Mucosa of rectum (tissue), 2 donors: ENCODE data around the gene TMEM61.

Source experiments
- H3K27ac ChIP-seq, 2 donors: one replicate each; pipeline ENCODE4 v1.7.0; 2013; ENCODE audit warnings: inconsistent platforms in 2 of 2, low read depth in 2 of 2, low read length in 2 of 2
- H3K27me3 ChIP-seq, 2 donors: one replicate each; pipeline ENCODE4 v1.7.0; 2013; ENCODE audit warnings: low read length in 2 of 2; ENCODE audit not compliant: control insufficient read depth in 2 of 2, insufficient read depth in 2 of 2
- H3K36me3 ChIP-seq, 2 donors: one replicate each; pipeline ENCODE4 v1.7.0; 2013; ENCODE audit warnings: low read length in 2 of 2; ENCODE audit not compliant: control insufficient read depth in 2 of 2, insufficient read depth in 2 of 2
- H3K4me1 ChIP-seq, 2 donors: one replicate each; pipeline ENCODE4 v1.7.0; 2013; ENCODE audit warnings: low read length in 2 of 2, mild to moderate bottlenecking in 1 of 2; ENCODE audit not compliant: control insufficient read depth in 2 of 2, insufficient read depth in 2 of 2
- H3K4me3 ChIP-seq, 2 donors: one replicate each; pipeline ENCODE4 v1.7.0; 2013; ENCODE audit warnings: low read length in 2 of 2
- H3K9ac ChIP-seq, 2 donors: one replicate each; pipeline ENCODE4 v1.7.0; 2013; ENCODE audit warnings: low read length in 2 of 2, low read depth in 1 of 2, mild to moderate bottlenecking in 1 of 2
- H3K9me3 ChIP-seq, 2 donors: one replicate each; pipeline ENCODE4 v1.7.0; 2013; ENCODE audit warnings: low read length in 2 of 2; ENCODE audit not compliant: control insufficient read depth in 2 of 2
- donor health status: healthy.
- donor health status: Normal muscosa, but diverticular disease.

TMEM61 gene

DNA sequence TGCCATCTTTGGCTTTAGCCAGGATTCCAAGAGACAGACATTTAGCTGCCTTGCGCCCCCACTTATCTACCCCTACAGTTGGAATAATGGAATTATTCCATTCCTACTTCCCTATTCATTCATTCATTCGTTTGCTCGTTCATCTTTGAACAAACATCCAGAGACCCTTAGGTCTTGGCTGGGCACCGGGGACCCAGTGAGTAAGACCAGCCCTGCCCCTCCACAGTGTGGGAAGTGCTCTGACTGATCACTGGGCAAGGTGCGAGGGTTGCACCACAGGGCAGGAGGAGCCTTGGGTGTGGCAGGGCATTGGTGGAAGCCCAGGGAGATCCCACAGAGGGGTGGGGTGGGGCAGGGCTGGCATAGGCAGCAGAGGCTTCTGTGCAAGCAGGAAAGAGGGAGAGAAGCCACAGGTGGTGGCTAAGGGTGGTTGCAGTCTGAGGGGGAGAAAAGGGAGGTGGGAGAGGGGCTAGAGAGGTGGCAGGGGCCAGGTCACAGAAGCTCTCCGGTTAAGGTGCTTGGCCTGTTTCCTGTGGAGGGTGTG lies 35.0 kb upstream of the TMEM61 start:
- Histone ChIP-seq H3K27ac (peak overlapping the region; percentile 77 to 87), H3K27me3 (no peaks in the 10 kb centered on the region), H3K4me3 (peak overlapping the region; percentile 38 to 39), H3K36me3 (no peaks in the 10 kb centered on the region), H3K9ac (peak overlapping the region in 1 of 2 donors; percentile 44), H3K9me3 (no peaks in the 10 kb centered on the region), H3K4me1 (peaks cover 5 to 13% of the 10 kb centered on the region in 2 donors)

DNA sequence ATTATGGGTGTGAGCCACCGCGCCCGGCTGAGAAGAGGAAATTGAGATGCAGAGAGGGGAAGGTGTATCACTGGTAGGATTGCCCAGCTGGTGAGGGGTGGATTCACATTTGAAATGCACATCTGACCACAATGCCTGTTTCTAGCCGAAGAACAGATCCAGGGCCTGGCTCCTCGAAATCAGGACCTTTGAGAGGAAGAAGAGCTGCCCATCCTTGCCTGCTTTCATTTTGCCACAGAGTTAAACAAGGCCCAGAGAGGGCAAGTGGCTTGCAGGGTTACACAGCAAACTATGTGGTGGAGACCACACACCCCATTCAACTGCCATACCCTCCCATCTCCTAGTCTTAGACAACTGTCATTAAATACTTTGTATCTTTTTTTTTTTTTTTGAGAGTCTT lies 32.9 kb upstream of the TMEM61 start:
- Histone ChIP-seq H3K9me3 (no peaks in the 10 kb centered on the region), H3K27ac (no peak overlapping the region), H3K4me3 (no peak overlapping the region), H3K4me1 (peaks cover 8 to 14% of the 10 kb centered on the region in 2 donors), H3K27me3 (no peaks in the 10 kb centered on the region), H3K36me3 (no peaks in the 10 kb centered on the region), H3K9ac (no peak overlapping the region)

DNA sequence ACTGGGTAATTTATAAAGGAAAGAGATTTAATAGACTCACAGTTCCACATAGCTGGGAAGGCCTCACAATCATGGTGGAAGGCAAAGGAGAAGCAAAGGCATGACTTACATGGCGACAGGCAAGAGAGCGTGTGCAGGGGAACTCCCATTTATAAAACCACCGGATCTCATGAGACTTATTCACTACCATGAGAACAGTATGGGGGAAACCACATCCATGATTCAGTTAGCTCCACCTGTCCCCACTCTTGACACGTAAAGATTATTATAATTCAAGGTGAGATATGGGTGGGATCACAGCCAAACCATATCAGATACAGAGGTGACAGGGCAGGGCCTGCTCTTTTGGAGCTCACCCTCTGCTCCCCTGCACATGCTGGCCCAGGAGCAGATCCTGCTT lies 31.4 kb upstream of the TMEM61 start:
- Histone ChIP-seq H3K9me3 (no peaks in the 10 kb centered on the region), H3K4me1 (peaks cover 8 to 14% of the 10 kb centered on the region in 2 donors), H3K36me3 (no peaks in the 10 kb centered on the region), H3K4me3 (no peak overlapping the region), H3K27ac (no peak overlapping the region), H3K9ac (no peak overlapping the region), H3K27me3 (no peaks in the 10 kb centered on the region)

DNA sequence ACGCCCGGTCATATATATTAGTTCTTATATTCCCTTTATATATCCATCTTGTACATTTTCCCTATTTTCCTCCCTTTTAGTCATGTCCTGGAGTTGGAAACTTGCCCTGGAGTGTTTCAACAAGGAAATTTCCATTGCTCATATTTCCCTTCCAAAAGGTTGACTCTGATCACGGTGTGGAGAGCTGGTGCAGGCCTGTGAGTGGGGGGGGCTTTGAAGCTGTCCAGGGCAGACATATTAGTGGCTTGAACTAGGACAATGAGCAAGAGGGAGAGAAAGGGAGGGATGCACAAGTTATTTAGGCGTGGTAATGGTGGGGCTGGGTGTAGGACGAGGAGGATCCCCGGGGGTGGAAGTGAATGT lies 30.4 kb upstream of the TMEM61 start:
- Histone ChIP-seq H3K9ac (no peak overlapping the region), H3K4me1 (peaks cover 8 to 14% of the 10 kb centered on the region in 2 donors), H3K27ac (no peak overlapping the region), H3K27me3 (no peaks in the 10 kb centered on the region), H3K36me3 (no peaks in the 10 kb centered on the region), H3K4me3 (peak overlapping the region in 1 of 2 donors; percentile 24), H3K9me3 (no peaks in the 10 kb centered on the region)

DNA sequence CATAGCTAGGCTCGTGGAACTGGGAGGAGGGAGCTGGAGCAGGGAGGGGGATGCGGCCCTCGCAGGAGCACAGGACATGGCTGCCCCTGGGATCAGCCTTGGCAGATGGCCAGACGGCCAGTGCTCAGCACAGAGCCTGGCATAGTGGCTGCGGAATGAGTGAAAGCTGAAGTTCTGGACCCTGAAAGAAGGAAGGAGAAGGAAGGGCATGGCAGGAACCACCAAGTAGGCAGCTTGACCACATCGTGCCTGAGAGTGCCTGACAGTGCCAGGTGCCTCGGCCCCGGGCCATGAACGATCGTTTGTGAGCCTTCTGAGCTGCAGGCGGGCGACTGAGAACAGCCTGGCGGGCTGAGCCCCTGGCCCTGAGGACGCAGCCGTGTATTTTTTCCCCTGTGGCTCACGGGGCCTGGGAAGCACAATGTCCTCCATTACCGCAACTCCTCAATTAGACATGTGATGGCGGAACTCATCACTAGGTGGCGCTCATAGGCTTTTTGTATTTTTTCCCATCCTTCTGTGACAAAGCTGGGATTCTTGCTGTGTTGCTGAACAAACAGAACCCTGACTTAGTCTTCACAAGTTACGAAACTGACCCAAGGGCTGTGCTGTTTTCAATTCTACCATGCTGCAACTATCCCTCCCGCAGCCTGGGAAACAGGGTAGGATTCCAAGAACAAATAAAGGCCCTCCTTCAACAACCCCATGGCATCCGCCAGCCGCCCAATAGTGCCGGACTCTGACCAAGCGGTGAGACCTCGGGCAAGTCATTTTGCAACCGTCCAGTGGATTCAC lies 29.9 kb upstream of the TMEM61 start:
- H3K9ac ChIP-seq = peak overlapping the region; percentile 8 to 48
- no peaks in the 10 kb centered on the region for H3K36me3 ChIP-seq
- no peaks in the 10 kb centered on the region for H3K27me3 ChIP-seq
- H3K9me3 ChIP-seq = no peaks in the 10 kb centered on the region
- H3K27ac ChIP-seq = no peak overlapping the region
- peak overlapping the region; percentile 24 to 53 for H3K4me3 ChIP-seq
- H3K4me1 ChIP-seq = peaks cover 8 to 17% of the 10 kb centered on the region in 2 donors

DNA sequence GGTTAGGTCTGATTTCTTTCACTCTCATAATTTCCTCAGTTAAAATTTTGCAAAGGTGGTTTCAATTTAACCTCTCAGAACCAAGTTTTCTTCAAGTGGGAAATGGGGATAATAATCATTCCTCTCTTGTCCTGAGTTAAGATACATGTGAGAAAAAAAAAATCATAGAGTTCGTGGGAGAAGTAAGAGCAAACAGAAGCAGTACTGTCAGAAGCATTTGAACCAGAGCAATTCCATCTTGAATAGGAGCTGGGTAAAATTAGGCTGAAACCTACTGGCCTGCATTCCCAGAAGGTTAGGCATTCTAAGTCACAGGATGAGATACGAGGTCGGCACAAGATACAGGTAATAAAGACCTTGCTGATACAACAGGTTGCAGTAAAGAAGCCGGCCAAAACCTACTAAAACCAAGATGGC lies 28.6 kb upstream of the TMEM61 start:
- no peak overlapping the region for H3K4me3 ChIP-seq
- H3K4me1 ChIP-seq = peaks cover 2 to 9% of the 10 kb centered on the region in 2 donors
- H3K9me3 ChIP-seq = no peaks in the 10 kb centered on the region
- no peak overlapping the region for H3K9ac ChIP-seq
- no peaks in the 10 kb centered on the region for H3K27me3 ChIP-seq
- no peak overlapping the region for H3K27ac ChIP-seq
- H3K36me3 ChIP-seq = no peaks in the 10 kb centered on the region

DNA sequence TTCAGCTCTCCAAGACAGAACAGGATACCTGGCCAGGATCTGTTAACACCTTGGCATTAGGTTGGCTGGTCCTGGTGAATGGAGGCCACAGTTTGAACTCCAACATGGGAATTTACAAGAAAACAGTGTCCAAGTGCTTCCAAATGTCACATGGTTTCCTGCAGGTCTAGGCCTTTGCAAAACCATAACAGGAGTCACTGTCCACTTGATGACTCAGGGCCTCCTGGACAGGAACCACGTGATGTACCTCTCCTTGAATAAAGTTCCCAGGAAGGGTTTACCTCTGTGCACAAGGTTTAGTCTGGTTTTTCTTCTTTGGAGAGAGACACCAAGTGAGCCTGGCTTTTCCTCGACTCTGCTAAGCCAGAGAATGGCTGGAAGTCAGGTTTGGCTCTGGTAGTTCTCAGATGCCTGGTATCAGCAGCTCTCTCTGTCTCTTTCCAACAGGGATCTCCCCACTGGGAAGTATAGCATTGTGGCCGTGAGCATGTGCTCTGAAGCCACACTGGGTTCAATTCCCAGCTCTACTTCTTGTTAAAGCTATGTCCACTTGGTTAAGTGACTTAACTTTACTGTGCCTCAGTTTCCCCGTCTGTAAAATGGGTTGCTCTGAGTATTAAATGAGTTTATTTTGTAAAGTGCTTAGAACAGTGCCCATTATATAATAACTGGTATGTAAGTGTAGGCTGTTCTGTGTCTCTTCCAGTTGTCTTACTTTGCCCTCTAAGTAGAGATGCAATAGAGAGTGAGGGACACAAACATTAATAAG lies 27.3 kb upstream of the TMEM61 start:
- Histone ChIP-seq H3K36me3 (no peaks in the 10 kb centered on the region), H3K4me3 (no peak overlapping the region), H3K27me3 (no peaks in the 10 kb centered on the region), H3K9ac (no peak overlapping the region), H3K4me1 (peaks cover 2 to 9% of the 10 kb centered on the region in 2 donors), H3K27ac (no peak overlapping the region), H3K9me3 (peaks cover 0 to 4% of the 10 kb centered on the region in 2 donors)

DNA sequence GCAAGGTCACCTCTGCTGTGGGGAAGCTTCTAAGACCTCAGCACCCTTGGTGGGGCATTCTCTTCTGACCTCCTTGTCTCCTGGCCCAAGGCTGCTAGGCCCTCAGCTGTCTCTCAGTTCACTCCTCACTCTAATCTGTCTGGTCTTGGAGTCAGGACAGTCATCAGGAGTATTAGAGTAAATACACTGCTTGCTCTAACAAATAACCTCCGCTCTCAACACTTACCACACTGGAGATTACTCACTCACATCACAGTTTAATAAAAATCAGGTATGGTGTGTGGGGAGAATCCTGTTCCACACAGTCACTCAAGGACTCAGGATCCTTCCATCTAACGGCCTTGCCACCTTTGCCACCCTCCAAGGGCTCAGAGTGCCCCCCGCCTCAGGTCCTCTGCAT lies 26.6 kb upstream of the TMEM61 start:
- H3K36me3 ChIP-seq = no peaks in the 10 kb centered on the region
- peaks cover 2 to 9% of the 10 kb centered on the region in 2 donors for H3K4me1 ChIP-seq
- no peaks in the 10 kb centered on the region for H3K27me3 ChIP-seq
- H3K9me3 ChIP-seq = peaks cover 0 to 4% of the 10 kb centered on the region in 2 donors
- no peak overlapping the region for H3K4me3 ChIP-seq
- no peak overlapping the region for H3K9ac ChIP-seq
- no peak overlapping the region for H3K27ac ChIP-seq

DNA sequence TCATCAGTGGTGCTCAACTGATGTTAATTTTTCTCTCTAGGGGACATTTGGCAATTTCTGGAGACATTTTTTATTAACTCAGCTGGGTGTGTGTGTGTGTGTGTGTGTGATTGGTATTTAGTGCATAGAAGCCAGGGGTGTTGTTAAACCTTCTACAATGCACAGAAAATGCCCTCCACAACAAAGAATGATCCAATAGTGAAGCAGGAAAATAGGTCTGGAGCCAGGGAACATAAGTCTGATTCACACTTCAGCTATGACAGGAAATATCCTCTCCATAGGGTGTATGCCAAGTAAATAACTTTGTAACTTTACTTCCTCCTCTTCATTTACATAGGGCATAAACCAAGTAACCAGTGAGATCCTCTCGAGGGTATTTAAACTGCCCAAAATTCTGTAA lies 25.1 kb upstream of the TMEM61 start:
- Histone ChIP-seq H3K27ac (peak overlapping the region in 1 of 2 donors; percentile 23), H3K4me3 (no peak overlapping the region), H3K4me1 (peaks cover 2 to 5% of the 10 kb centered on the region in 2 donors), H3K9me3 (peaks cover 0 to 4% of the 10 kb centered on the region in 2 donors), H3K9ac (no peak overlapping the region), H3K36me3 (no peaks in the 10 kb centered on the region), H3K27me3 (no peaks in the 10 kb centered on the region)

DNA sequence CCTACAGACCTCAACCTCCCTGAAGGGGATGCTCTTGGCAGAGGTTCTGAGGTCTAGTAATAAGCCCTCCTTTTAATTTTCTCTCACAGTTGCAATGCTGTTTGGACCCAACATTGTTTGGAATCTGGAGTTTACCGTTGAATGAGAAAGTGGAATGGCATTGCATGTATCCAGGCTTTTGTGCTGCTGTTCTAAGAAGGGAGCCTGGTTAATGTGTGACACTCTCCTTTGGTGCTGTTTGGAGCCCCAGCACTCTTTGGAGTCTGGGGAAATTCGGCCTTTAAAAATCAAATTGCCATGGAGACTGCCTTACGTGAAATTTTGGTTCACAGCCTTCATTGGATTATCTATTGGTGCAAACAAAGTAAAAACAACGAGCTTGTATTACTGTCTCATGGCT lies 23.7 kb upstream of the TMEM61 start:
- no peaks in the 10 kb centered on the region for H3K27me3 ChIP-seq
- no peak overlapping the region for H3K27ac ChIP-seq
- H3K36me3 ChIP-seq = no peaks in the 10 kb centered on the region
- peaks cover 0 to 4% of the 10 kb centered on the region in 2 donors for H3K9me3 ChIP-seq
- H3K4me1 ChIP-seq = peaks cover 0 to 3% of the 10 kb centered on the region in 2 donors
- H3K9ac ChIP-seq = no peak overlapping the region
- H3K4me3 ChIP-seq = no peak overlapping the region
